Hematopoietic multipotent progenitor cell treated with erythropoietin and hydrocortisone succinate and interleukin-3 and kit ligand, for 8 days (in vitro differentiated cells): ENCODE results near the gene BOD1.

Source experiments
- DNase-seq: peaks from one replicate; pipeline ENCODE4 v3.0.0-alpha.2; 2015

Gene BOD1

DNA sequence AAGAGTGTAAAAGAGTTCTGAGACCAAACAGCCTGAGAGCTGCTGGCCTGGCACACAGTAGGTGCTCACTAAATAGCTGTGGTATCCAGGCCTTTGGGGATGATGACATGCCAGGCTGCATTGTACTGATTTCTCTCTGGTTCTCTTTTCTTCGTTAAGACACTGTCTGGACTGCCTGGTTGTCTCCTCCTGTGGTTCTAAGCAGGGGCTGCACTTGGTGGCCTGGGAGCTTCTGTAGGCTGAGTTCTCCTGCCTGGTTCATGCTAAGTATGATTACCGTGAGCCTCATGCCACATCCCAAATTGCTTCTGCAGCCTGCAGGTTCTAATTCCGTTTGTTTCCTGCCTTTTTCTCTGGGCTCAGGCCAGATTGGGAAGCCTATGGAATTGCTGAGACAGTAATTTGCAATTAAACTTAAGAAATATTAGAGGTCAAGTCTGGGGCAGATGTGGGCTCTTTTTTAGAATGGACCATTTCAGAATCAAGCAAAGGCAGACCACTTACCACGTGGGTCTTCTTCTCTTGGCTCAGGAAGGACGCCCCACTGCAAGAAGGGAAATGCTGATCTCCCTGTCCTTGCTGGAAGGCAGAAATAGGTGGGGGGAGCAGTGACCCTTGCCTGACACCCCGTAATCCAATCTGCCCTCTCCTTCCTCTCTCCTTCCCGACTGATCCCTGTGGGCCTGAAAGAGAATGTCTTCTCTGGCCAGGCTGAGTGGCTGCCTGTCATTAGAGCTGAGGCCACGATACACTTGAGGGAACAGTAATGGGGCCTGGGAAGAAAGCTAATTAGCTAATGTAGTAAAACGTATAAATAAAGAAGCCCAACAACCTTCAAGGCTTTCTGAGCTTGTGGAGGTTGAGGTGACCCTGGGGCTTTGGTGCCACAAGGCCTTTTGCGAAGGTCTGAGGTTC, 21.9 kb upstream of the BOD1 start:
- DNase-seq = no peak

DNA sequence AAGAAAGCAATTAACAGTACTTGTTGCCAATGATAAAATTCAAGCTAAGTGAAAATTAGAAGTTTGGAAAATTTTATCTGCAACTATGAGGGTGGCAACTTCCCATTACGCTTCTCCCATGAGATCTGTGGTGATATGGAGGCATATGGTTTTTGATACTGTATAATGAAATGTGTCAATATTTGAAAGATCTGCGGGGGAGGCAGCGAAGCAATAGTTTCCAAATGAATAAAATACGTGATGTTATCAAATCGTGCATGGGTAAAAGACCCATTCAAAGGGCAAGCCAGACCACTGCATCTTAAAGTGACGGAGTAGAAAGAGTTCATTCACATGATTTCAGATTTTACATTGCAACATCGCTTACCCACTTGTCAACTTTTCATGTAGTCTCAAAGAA, 20.9 kb upstream of the BOD1 start:
- DNase-seq = no peak

DNA sequence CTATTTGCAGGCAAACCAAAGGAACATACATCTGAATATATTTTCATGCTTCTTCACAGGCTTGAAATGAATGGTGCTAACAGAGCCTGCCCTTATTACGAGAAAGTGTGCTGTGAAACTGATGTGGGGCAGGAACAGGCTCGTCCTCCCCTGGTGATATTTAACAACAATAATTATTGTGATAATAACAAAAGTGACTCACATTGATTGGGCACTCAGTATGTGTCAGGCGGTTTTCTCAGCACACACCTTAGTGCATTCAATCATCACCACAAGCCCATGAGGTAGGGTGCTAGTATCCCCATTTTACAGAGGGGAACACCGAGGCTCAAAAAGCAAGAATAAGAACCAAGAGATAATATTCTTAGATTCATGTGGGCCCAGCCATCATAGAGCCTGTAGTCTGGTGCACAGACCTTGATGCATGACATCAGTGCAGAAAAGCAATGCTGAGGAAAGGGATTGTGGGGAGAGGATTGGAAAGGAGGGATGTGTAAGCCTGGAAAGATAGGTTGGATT, 18.1 kb upstream of the BOD1 start:
- DNase-seq = no peak

DNA sequence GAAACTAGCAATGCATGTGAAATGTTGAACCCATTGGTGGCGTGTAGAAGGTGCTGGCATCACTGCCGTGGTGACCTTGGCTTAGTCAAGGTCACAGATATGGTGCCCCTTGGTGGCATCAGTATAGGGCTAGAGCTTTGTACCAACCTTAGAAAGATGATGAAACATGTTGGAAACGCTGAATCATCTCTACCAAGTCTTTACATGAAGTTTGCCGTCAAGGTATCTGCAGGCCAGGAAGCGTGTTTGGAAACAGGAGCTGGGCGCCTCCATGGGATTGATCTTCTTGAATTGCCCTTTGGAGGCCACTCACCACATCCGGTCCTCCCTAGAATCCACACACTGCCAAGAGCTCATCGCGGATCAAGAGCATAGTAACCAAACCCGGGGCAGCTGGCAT, 16.9 kb upstream of the BOD1 start:
- no peak for DNase-seq

DNA sequence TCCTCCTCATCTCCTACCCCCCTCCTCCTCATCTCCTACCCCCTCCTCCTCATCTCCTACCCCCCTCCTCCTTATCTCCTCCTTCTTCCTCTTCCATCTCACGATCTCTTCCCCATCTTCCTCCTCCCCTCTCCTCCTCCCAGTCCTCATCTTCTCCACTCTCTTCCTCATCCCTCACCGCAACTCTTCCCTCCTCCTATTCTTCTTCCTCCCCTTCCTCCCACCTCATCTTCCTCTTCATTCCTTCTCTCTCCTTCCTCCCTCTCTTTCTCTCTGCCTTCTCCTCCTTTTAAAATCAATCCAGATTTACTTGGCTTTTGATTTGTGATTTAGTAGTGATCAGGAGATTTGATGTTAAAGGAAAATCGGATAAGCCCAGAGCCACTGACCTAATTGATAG, 15.0 kb upstream of the BOD1 start:
- no peak for DNase-seq

DNA sequence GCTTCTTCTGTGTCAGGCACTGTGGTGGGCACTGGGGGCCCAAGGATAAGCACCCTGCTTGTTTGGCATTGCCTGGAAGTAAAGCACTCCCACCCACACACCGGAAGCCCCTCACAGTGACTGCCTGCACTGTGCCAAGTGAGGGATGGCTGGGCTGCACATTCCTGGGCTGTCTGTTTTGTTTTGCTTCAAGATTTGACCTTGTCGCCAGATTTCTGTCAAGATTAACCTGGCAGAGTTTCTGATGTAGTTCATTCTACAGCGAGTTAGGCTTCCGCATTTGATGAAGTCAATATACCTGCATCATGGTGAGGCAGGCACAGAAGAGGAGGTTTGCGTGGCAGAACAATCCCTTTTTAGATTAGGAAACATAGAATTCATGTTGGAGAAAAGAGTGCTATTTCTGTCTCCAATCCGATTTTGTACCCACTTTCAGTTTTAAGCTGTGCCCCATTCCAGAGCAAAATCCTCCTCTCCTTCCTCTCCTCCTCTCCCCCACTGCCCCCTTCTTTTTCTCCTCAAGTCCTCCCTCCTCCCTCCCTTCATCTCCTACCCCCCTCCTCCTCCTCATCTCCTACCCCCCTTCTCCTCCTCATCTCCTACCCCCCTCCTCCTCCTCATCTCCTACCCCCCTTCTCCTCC, 14.4 kb upstream of the BOD1 start:
- no peak for DNase-seq

DNA sequence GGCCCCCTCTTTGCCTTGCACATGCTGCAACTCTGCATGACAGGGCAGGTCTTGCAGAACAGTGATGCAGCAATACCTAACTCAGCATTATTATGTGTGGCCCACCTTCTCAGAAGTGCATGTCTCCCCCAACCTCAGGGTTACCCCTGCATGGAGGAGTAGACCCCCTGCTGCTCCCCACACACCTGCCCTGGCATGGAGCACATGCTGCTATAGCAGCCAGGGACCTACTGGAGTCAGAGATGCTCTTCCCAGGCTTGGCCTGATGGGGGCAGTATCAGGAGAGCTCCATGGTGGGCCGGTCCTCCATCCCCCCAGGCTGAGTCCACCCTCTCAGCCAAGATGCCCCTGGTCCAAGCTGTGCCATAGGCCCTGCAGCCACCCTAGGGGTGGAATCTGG, 13.2 kb upstream of the BOD1 start:
- DNase-seq = no peak

DNA sequence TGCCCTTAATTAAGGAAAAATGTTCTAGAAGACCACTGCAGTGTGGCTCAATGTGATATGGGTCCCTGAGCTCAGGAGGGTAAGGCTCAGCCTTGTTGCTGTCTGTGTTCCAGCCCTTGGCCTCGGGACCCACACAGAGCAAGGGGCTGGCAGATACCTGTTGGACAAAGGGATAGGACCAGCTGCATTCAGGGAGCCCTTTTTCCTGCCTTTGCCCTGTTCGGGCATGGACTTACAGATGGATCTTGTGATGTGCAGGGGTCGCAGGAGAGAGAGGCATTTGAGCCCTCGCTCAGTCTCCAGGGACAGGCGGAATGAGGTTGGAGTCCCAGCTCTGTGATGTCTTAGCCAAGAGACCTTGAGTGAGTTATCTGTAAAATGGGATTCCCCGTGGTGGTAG, 12.1 kb upstream of the BOD1 start:
- no peak for DNase-seq

DNA sequence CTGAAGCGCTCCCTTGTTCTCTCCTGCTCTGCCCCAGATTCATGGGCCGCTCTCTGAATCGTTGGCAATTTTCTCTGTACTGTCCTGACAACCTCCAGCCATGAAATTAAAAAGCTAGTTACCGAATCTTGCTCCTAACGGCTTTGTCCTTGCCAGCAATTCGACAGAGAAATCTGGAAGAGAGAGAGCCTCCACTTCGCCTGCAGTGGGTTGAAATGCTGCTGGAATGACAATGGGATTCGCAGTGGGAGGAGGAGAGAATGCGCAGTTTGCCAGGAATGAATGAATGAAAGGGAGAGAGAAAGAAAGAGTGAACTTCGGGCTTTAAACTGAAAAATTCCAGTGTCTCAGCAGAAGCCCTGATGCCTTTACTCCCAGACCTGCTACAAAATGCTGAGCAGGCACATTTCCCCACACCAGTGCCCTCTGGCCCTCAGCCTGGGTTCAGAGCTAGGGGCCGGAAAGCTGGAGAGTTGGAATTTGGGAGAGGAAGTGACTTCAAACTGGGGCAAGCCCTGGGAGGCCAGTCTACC, 11.5 kb upstream of the BOD1 start:
- DNase-seq = no peak

DNA sequence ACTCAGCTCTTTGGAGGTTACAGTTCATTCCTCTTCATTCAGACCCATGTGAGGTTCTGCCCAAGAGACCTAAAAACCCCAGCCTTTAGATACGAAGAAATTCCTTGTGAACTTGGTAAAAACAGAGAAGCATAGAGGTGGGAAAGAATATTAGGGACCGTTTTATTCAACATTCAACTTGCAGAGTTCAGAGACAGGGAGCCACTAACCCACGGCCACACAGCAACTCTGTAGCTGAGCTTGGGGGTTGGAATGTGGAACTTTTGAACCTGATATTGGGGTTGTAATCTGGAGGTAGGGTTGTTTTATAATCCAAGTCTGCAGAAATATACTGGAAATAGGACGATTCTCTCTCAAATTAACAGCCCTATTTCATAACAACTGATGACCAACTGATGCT, 10.8 kb upstream of the BOD1 start:
- DNase-seq = no peak

DNA sequence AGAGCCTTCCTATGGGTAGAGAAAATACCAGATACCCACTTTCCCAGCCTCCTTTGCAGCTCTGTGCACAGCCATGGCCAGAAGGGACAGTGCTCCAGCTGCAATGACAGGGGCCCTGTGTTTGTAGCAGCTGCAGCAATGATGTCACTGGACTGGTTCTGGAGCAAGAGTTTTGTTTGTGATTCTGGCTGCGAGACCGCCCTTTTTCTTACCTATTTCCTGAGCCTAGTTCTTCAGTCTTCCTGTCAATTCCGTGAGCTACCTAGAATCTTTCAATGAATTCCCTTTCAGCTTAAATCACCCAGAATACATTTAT, 10.0 kb upstream of the BOD1 start:
- no peak for DNase-seq

DNA sequence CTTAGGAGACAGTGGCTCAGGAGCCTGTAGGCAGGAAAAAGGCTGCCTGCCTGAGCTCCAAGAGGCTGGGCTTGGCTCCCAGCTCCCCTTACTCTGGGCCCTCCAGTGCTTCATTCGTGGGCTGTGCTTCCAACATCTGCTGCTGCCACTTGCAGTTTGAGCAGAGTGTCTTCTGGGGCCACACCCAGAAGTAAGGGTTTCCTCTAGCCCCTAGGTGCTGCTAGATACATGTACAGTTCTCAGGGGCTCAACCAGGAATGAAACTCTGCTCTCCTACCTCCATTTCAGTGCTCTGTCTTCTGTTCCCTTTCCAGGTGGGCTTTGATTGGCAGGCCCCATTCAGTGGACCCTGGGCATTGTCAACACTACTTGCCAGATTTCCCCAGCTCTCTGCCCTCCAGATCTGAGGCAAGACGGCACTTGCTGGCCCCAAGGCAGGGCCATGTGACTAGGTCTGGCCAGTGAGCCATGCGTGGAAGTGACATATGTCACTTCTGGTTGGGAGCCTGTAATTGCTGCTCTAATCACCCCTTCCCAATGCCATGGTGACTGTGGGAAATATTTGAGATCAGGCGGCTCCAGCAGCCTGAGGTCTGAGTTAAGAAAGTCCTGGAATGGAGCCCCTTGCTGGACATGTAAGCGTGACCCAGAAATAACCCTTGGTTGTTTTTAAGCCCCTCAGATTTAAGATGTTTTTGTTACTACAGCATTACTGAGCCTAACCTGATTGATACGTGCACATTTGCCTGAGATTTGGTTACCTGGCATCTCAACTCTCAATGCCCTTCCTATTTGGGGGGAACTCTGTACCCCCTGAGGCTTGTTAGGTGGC, 9.4 kb upstream of the BOD1 start:
- DNase-seq = peak; percentile 42

DNA sequence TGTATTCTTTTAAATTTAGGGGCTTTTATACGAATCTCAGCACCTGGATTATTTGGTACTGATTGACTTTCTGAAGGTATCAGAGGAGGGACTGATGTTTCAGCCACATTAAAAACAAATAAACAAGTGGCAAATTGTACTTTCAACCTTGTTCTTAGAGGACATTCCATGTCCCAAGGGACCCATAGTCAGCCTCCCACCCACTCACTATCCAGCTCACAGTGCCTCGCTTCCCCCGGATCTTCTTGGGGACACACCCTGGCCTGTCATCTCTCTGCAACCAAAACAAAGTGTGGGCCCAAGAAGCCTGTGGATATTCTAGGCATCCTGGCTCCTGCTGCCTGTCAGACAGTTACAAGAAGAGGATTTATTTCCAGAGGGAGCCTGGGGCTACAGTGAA, 8.8 kb upstream of the BOD1 start:
- no peak for DNase-seq

DNA sequence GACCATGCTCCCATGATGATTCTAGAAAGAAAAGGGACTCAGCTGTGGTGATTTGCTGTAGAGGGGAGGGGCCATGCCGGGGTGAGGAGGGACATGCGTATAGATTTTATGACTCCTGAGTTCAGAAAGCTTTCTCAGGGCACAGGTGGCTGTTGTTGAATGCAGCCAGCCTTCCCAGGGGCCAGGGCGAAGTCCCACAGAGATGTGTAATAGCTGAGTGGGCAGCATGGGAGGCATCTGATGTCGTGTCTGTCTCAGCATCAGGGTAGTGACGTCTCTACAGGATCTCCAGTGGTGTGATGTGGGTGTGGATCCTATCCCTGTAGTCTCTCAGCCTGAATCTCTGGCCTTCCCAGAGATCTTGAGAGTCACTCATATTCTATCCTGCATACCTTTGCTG, 7.8 kb upstream of the BOD1 start:
- DNase-seq = no peak

DNA sequence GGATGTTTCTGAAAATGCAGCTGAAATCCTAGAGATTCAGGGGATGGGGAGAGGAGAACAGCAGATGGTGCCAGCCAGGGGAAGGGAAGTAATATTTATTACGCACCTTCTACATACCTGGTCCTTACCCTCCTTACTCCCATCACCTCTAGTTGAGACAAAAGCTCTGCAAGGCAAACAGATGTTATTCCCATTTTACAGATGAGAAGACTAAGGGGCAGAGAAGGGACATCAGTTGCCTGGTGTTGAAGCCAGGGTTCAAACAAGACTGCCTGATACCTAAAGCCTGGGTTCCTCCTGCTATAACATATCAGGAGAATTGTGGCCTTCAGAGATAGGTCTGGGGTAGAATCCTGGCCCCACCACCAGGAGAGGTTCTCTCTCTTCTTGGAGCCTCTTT, 7.3 kb upstream of the BOD1 start:
- no peak for DNase-seq

DNA sequence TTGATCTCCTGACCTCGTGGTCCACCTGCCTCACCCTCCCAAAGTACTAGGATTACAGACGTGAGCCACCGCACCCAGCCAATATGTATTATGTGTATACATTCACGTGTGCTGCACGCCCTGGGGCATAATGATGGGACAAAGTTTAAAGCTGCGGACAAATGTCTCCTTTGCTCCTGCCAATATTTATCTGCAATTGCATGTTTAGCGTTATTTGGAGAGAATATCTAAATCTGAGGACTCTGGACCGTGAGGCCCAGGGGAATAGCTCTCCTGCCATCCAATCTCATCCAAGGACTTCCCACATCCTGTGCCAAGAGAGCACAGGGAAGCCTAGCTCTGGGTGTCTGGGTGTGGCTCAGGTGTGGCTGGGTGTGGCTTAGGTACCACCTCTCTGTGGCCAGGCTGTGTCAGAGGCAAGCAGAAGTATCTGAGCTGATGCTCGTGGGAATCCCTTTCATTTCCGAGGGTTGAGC, 6.9 kb upstream of the BOD1 start:
- no peak for DNase-seq

DNA sequence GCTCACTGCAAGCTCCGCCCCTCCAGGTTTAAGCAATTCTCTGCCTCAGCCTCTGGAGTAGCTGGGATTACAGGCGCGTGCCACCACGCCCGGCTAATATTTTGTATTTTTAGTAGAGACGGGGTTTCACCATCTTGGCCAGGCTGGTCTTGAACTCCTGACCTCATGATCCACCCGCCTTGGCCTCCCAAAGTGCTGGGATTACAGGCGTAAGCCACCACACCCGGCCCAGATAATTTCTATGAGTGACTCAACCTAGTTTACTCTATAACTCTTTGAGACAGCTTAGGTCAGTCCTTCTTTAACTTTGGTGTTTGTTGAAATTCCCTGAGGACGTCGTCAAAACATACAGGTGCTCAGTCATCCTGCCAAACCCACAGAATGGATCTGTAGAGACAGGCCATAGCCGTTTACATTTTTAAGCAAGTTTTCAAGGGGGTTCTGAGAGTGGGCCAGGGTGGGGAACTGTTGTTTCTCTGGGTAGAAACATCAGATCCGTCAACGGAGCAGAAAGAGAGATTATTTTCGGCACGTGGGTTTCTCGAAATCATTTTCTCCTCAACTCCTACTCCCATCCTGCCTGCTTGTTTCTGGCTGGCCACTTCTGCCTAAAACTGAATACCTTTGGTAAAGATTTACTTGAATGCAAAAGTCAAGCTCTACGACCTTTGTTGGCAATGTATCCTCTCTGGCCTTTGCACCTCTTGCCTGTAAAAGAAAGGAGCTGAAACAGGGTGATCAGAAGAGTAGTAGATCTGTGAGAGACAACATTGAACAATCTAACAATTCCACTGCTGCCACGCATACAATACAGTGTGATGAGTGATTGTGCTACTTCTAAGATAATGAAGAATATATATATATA, 6.0 kb upstream of the BOD1 start:
- no peak for DNase-seq

DNA sequence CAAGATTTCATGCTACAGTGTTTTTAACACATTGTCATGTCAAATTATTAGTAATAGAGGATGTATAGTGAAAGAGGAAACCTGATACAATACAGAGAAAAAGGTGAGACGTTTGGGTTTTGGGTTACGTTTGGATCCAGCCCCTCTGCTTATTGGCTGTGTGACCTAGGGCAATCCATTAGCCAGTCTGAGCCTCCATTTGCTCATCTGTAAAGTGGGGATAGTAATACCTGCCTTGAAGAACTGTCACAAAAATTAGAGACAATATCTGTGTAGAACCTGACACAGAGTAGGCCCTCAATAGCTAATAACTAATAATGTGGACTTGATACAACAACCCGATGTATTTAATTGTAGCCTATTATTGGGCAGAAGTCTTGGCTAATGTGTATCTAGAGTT, 4.3 kb upstream of the BOD1 start:
- DNase-seq = no peak

DNA sequence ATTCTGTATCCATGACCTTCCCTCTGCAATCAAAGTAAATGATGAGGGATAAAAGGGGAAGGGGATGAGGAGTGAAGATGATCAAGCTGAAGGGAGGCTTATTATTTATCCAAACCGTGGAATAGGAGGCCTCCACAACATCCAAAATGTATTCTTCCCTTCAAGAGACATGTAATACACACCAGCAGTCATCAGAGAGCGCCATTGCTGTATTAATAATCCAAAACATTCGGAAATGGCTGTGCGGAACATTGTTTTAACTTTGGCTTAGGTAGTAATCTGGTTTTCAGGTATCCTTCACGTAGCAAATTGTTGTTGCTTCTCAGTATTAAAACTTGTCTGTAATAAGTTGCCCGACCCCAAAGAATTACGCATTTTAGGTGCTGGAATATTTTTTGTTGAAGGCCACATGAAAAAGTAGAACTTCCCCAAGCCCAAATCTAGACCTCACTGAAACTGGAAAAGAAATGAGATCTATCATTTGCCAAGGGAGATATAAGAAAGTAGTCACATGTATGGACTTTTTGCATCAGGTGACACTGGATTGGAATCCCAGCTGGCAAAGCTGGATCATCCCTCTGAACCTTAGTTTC, 2.6 kb upstream of the BOD1 start:
- peak; percentile 77 for DNase-seq

DNA sequence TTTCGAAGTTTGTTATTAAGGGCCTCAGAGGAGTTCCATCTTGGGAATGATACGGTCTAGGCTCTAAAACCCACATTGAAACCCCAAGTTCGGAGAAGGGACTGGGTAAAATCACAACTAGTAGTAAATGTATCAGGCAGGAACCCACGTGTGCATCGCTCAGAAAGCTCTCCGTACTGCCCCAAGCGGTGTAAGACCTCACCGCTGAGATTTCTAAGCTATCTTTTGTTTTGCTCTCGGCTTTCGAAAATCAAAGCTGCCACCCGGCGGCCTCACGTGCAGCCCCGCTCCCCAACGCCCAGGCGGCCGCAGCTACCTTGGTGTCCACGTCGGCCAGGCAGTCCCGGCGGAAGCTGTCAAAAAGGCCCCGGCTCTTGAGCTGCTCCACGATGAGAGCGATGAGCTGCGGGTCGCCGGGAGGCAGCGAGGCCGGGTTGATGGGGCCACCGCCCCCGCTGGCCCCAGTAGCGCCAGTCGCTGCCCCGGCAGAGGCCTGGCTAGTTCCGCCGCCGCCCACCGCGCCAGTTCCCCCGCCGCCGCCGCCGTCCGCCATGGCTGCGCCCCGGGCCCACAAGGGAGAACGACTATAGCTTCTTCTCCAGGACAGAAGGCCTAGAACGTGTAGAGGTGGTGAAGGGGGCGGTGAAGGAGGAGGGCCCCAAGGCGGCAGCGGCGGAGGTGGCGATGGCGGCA, 420 bp downstream of the BOD1 start:
- peak; percentile 73 for DNase-seq

DNA sequence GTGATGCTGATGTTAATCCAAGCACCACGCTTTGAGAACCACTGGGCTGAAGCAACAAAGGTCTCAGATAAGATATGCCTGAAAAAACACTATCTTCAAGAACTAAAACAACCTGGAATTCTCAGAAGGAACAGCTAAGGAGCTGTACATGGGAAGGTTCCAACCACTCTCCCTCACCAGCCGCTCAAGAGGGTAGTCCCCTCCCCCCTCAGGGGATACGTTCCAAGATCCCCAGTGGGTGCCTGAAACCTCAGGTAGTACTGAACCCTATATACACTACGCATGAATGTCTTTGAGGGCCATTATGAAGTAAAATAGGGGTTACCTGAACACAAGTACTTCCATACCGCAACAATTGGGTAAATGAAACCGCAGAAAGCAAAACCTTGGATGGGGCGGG, 1.9 kb downstream of the BOD1 start:
- DNase-seq = no peak
